HG03558 (cell line): ENCODE results near the gene TCF4.

Experiments used
- ATAC-seq: cut with Tn5 transposase; IDR thresholded peaks from one replicate; pipeline ENCODE4 v1.9.1; 2021; ENCODE audit warnings: moderate number of reproducible peaks; ENCODE audit not compliant: unreplicated experiment; ENCODE audit errors: extremely low read depth

Gene TCF4

DNA sequence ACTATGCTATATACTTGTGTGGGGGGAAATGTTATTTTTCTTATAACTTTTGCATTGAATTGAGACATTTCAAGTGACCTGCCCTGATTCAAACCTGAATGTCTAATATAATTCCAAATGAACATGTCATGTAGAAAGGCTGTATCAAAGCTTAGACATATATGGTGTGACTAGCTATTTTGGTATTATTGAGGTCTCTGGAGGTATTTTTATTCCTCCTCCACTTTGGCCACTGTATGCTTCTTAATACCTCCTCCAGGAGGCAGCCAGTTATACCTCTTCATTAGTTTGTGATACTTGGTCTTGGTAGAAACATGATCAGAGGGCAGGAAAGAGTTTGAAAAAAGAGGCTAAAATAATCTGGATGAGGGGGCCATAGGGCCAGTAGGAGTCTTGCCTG, 217.1 kb downstream of the TCF4 start:
- no peak for ATAC-seq

DNA sequence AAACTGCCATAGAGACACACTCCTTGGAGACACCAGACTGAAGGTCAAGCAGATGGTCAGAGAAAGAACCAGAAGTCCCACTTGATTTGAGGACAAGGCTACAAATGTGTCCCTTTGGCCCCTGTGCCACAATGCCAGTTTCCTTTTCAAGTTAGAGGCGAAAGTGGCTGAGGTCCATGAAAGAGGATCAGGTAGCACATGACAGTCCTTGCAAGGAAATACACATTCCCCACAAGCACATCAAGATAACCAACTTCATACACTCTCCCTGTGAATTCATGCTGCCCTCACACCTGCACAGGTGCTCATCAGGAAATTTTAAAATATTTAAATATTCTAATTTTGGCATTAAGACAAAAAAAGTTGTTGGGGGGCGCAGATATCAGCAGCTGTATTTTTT, 218.6 kb downstream of the TCF4 start:
- ATAC-seq, result no peak

DNA sequence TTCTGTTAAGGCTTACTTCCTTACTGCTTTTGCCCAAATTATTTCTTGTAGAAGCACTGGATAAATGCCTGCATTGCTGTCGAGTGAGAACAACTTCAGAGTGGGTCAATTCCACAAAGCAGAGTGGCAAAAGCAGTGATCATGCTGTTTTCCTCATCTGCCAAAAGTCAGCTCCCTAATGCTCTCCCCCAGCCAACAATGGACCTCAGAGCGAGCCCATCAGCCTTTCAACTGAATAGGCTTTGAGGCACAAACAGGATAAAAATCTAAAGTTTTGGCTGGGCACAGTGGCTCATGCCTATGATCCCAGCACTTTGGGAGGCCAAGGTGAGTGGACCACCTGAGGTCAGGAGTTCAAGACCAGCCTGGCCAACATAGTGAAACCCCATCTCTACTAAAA, 222.7 kb downstream of the TCF4 start:
- no peak for ATAC-seq

DNA sequence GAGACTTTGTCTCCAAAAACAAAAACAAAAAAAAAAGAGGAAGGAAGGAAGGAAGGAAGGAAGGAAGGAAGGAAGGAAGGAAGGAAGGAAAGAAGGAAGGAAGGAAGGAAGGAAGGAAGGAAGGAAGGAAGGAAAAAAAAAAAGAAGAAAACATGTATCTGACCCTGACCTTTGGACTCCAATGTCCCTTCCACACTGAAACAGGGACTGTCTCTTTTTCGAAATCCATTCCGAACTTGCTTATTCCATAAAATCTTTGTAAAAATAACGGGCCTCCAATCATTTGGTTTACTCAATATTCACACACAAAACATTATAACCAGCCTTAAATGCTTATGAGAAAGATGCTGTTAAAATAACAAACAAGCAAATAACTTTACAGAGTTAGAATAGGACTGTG, 225.7 kb downstream of the TCF4 start:
- ATAC-seq, result no peak

DNA sequence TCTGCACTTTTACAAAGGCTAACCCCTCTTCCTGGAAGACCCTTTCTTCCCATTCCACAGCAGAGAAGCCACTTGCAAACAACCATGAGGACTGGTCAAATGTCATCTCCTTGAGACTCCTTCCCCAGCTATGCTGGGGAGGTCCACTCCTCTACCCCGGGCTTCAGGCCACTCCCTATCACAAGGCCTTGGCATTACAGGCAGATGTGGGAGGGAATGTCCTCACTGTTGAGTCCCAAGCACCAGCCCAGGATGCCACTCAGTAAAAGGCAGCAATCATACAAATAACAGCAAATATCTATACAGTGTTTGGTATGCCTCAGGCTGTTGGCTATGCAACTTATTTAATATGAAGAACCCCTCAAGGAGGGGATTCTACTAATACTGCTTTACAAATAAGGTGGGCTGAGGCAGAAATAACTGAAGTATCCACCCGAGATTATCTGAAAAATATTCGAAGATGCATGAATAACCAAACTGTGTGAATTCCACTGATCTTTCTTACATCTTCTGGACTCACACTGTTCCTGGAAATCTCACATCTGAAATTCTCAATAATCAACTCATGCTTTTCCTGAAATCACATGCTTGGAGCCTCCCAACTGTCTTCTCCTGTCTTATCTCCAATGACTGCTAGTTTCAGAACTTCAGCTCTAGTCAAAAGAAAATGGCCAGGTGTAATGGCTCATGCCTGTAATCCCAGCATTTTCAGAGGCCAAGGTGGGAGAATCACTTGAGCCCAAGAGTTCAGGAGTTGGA, 226.3 kb downstream of the TCF4 start:
- no peak for ATAC-seq

DNA sequence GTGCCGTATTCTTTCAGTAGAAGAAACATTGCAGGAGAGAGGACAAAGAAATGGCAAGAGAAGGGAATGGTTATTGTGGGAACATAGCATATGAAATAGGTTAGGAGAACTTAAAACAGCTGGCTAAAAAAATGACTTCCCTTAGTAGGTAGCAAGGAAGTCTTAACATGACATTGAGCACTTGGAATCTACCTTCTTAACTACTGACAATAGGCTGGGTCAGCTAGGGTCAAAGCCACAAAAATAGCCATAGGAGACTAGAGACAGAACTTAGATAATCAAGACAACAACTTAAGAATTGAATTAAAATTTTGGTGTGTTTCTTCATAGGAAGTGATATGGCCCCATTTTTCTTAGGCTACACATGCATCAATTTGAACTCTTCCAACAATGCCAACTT, 227.9 kb downstream of the TCF4 start:
- no peak for ATAC-seq

DNA sequence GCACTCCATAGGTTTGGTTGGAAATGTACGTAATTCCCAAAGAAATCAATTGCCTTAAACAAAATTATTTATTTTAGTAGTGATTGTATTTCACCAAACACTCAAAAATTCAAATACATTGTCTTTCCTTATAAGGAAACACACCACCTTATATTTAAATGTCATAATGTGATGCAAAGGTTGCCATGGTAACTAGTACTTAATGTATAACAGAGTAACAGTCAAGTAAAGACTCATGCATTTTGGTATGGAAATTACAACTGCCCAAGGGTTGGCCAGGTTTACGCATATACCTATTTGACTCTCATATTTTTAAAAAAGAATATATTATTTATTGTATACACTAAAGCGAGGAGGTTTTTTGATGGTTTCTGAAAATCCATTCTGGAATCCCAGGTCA, 231.2 kb downstream of the TCF4 start:
- no peak for ATAC-seq

DNA sequence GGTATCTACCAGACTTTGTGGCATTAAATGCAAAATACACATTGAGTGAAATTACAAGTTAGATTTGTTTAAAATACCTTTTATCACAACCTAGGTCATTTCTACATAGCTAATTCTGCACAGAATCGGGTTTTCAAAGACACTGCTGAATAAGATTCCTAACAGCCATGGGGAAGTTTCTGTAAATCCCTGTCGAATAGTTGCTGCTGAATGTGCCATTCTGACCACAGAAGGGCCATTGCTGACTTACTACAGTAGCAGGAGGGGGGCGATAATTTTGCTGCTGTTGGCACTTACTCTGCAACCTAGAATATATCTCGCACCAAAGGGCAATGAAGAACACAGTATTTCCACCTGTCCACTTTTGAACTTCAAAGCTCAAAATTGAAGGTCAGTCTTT, 232.8 kb downstream of the TCF4 start:
- no peak for ATAC-seq

- ATAC-seq, result no peak
Observed at GRCh38 chr18:55354795-55355194, 233.2 kb downstream of the TCF4 start.

- no peak for ATAC-seq
Observed at GRCh38 chr18:55353806-55354205, 234.2 kb downstream of the TCF4 start.

- no peak for ATAC-seq
Observed at GRCh38 chr18:55353391-55353790, 234.6 kb downstream of the TCF4 start.

DNA sequence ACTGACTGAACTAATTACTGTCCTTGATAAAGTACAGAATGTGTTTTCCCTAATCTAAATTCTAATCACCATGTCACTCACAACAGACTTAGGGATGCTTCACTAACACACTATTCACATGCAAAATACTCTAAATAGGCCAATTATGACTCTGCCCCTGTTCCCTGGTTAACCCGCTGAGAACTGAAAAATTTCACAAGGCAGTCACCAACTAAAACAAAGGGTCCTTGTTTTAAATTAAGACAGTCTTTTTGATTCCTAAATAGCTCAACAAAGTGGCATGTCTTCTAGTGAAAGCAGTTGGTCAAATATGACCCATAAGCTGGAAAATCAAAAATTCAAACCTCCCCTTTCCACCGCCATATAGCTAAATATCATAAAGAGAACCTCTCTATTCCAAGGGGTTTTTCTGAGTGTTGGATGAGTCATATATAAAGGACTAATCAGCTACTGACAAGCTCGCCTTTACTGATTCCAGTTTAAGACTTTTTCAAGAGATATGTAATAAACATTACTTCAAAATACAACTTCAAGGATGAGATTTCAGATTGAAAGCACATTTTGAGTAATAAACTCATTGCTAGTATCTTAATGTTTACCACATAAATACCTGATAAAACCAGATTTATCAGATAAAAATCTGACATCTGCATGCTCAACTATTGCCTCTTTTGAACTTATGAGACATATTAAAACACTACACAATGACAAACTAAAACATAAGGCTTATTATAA, 235.8 kb downstream of the TCF4 start:
- ATAC-seq, result no peak

DNA sequence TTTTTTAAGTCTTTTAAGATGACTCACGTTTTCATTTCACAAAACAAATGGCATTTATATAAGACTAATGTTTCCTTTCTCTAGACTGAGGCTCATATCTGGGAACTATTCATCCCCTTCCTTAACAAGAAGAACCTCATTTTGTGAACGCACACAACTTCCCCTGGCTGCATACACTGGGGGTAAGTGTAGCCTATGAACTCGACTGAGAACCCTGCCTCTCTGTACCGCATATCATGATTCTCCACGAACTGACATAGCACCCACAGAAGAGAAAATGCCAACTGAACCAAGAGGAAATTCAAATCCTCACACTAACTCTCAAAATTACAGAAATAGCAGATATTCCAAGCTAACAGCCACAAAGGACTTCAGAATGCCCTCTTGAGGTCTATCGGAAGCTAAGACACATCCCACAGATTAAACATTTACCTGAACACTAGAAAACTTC, 236.7 kb downstream of the TCF4 start:
- ATAC-seq, result no peak

- no peak for ATAC-seq
Observed at GRCh38 chr18:55349685-55350084, 238.3 kb downstream of the TCF4 start.

DNA sequence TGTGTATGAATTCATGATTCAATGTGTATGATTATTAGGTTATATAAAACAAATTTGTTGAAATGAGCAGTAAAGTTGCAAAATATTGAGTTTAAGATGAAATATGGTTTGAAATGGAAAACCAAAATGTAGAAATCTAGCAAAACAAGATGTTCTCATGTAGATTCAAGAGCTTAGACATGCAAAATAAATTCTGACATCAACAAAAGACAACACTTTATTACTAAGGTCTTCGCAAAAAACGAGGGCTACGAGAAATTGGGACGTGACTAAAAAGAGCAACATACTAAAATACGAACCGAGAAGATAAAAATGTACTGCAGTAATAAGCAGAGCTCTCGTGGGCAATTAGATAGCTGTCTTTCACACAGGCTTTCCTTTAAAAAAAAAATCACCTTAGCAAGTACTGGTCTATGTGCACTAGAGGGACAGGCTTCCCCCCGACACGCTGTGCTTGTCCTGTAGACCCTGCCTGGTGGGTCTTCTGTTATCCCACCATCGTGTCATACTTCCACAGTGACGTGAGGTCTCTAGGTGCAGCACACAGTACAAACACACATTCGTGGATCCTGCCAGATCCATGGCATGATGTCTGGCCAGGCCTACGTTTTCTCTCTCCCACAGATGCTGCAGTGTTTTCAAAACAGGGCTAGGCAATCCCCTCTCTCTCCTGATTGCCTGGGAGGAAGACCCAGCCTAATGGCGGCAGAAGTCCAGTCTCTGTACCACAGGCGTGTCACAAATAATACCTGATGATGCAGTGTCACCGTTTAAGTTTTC, 240.8 kb downstream of the TCF4 start:
- no peak for ATAC-seq

GRCh38 chr18:55346387-55346786, 241.6 kb downstream of the TCF4 start:
- no peak for ATAC-seq

DNA sequence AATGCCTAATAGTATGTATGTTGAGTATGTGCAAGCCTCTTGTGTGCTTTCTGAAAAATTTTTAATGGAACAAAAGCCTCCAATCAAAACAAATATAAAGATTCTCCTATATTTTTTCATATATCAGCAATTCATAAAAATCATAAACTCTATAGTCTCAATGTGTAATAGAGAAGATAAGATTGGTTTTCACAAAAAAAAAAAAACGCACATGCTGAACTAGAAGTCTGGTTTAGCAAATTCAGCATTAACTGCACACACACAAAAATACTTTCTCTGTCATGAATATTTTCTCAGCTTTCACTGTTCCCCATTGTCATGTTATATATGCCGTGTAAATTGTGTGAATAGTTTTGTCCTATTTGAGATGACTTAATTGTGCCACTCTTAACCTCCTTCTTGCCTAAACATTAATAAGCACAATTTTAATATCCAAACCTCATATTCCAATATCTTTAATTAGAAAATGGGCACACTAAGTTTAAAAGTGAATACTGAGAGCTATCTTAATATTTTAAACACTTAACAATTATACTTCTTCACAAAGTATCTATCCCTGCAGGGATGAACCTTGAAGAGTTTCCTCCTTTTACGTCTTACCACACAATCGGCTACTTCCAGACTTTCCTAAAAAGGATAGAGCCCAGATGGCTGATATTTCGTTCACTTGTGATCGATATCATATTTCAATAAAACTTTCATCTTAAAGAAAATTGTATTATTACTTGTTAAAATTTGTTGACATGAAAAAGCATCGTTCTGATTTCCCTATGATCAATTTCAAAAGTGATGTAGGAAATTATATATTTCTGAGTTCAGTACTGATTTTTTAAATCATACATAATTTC, 242.7 kb downstream of the TCF4 start:
- ATAC-seq, result no peak

GRCh38 chr18:55343396-55344073, 244.5 kb downstream of the TCF4 start:
- ATAC-seq, result no peak

- ATAC-seq, result no peak
Observed at GRCh38 chr18:55340998-55341397, 247.0 kb downstream of the TCF4 start.

DNA sequence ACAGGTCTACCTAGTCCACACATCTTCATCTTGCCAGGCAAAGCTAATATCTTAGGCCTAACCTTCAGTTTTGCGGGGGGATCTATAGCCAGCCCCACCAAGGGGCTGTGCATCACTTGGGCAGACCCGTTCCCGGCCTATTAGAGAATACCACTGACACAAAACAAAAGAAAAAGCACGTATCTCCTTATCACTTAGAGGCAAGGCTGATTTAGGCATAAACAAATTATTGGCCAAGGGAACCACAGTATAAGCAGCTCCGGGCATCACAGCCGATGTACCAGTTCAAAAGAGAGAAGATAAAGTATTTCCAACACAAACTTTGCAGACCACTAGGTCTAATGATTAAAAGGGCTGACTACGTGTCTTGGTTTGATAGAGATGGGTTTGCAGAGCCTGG, 248.0 kb downstream of the TCF4 start:
- no peak for ATAC-seq
